Effector memory CD8-positive, alpha-beta T cell (primary cell): ENCODE measurements around the gene TMEM109.
"Not testable (repeated sequence)": the region's sequence is repeated elsewhere in the genome, so short reads cannot be mapped to it uniquely, and the experiment has no call there.

Experiments
- ATAC-seq: fragments of 150-1000 bp; cut with Tn5 transposase; replicated peaks from 2 replicates; pipeline ENCODE4 v1.10.0; 2021; ENCODE audit warnings: mild to moderate bottlenecking, moderate library complexity
- DNase-seq, 3 experiments: peaks; one replicate each; pipeline ENCODE4 v3.0.0; 2021
- H3K27ac Mint-ChIP-seq, 2 donors: one replicate each; pipeline ENCODE4 v1.8.0; 2022; ENCODE audit warnings: mild to moderate bottlenecking in 2 of 2, mixed read lengths in 2 of 2, moderate library complexity in 2 of 2
- H3K27me3 Mint-ChIP-seq, 2 donors: one replicate each; pipeline ENCODE4 v1.8.0; 2022; ENCODE audit warnings: mixed read lengths in 2 of 2
- H3K36me3 Mint-ChIP-seq: one replicate; pipeline ENCODE4 v1.8.0; 2022; ENCODE audit warnings: mild to moderate bottlenecking, moderate library complexity, mixed read lengths; ENCODE audit not compliant: insufficient read depth
- H3K4me1 Mint-ChIP-seq, 2 donors: one replicate each; pipeline ENCODE4 v1.8.0; 2022; ENCODE audit warnings: low read depth in 2 of 2, mixed read lengths in 2 of 2
- H3K4me3 Mint-ChIP-seq, 2 donors: one replicate each; pipeline ENCODE4 v1.8.0; 2022; ENCODE audit warnings: mild to moderate bottlenecking in 2 of 2, mixed read lengths in 2 of 2, moderate library complexity in 2 of 2
- H3K9me3 Mint-ChIP-seq, 2 donors: one replicate each; pipeline ENCODE4 v1.8.0; 2022; ENCODE audit warnings: mixed read lengths in 2 of 2

TMEM109 gene

DNA sequence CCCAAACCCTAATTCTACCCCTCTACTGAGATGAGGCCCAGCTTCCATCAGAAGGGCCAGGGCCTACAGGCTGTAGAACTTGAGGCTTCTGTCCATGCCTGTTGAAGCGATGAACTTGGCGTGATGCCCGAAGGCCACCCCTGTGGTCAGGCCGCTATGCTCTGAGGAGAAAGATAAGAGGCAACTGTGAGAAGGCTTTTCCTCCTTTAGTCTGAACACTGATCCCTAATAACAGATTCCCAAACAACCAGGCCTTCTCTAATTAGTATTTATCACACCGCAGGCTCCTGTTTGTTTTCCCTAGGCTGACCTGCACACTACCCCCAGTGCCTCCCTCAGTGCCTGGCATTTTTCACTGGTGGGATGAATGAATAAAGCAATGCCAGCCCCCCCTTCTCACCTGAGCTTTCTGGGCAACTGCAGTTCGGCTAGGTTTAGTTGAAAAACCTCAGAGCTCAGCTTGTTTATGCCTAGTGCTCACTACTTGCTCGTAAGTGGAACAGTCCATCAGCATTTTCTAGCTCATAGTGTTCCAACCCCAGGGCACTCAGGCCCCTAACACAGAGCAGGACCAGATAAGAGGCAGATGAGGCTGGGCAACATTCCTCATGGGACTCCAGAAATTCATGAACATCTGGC is 22.7 kb upstream of the TMEM109 start:
- Mint-ChIP-seq H3K9me3 (no peaks in the 10 kb centered on the region), H3K4me3 (no peak overlapping the region), H3K4me1 (peaks cover 0 to 4% of the 10 kb centered on the region in 2 donors), H3K27ac (no peak overlapping the region), H3K27me3 (no peaks in the 10 kb centered on the region), H3K36me3 (peaks cover 41% of the 10 kb centered on the region)
- DNase-seq, result no peak
- no peak for ATAC-seq

DNA sequence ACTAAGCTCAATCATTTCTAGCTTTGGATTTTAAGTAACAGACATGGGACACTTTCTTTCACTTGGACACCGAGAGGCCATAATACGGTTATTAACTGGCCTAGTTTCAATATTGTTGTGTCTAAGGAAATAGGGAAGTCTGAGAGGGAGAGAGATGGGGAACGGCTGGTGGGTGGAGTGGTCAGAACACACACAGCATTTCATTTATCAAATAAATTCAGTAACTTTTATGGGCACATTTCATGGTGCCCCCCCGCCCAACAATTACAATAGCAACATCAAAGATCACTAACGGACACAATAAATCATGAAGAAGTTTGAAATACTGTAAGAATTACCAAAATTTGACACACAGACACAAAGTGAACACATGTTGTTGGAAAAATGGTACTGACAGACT is 18.3 kb upstream of the TMEM109 start:
- H3K4me1 Mint-ChIP-seq, result peaks cover 3 to 4% of the 10 kb centered on the region in 2 donors
- DNase-seq (no peak), ATAC-seq (no peak)
- H3K4me3 Mint-ChIP-seq, result no peak overlapping the region
- no peaks in the 10 kb centered on the region for H3K9me3 Mint-ChIP-seq
- H3K27me3 Mint-ChIP-seq, result no peaks in the 10 kb centered on the region
- no peak overlapping the region for H3K27ac Mint-ChIP-seq
- H3K36me3 Mint-ChIP-seq, result peaks cover 78% of the 10 kb centered on the region

DNA sequence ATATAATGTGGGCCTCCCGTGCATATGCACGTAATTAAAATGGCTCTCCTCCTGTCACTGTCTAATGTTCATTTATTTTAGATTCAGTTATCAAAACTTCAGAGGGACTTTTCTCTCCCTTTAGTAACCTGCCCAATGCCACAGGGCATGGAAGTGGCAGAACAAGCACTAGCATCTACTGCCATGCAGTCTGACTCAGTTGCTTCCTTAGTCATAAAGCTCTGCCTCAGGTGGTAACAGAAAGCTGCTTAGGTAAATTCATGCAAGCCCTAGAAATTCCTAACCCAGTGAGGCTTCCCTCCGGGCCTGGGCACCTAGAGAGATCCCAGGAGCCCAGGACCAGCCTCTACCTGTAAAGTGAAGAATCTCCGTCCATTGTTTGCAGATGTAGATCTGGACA is 16.5 kb upstream of the TMEM109 start:
- H3K36me3 Mint-ChIP-seq, result peaks cover 81% of the 10 kb centered on the region
- DNase-seq (no peak), ATAC-seq (no peak)
- no peaks in the 10 kb centered on the region for H3K27me3 Mint-ChIP-seq
- no peak overlapping the region for H3K27ac Mint-ChIP-seq
- H3K4me1 Mint-ChIP-seq, result peaks cover 3% of the 10 kb centered on the region in 2 donors
- no peaks in the 10 kb centered on the region for H3K9me3 Mint-ChIP-seq
- peak overlapping the region in 1 of 2 donors; percentile 36 for H3K4me3 Mint-ChIP-seq

DNA sequence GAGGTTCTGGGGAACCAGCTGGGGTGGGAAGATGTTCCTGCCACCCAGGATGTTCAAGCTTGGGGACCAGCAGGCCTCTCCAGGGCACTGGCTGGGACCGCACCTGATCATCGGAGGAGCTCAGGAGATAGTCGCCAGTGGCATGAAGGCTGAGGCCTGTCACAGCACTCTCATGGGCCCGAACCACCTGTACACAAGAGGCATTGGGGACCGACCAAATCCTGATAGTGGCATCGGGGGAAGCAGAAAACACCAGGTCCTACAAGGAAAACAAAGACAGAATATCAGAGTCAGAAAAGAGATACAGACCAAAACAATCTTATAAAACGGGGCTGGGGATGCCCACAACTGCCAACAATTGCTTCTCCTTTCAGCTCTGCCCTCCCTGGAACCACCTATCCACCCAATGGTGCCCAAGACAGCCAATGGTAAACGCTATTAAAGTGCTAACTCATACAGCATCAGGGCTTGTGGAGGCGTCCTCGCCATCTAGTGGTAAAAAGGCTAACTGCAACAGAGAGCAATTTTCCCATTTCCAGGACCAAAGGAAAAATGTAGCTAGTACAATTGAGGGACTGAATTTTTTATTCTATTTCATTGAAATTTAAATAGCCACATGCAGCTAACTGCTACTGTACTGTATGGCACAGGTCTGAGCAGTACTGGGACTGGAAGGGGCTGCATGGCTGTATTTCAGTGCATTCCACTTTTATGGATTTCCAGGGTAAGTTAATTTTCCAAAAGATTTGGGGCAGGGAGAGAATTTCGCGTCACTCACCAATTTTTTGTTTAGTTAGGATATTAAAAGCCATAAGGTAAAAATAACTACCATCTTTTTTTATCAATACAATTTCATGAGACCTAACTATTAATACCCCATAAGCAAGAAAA is 14.7 kb upstream of the TMEM109 start:
- ATAC-seq, result peak; percentile 83
- DNase-seq, result peak in 1 of 3 experiments; percentile 35
- H3K27me3 Mint-ChIP-seq, result no peaks in the 10 kb centered on the region
- H3K27ac Mint-ChIP-seq, result no peak overlapping the region
- no peak overlapping the region for H3K4me3 Mint-ChIP-seq
- no peaks in the 10 kb centered on the region for H3K9me3 Mint-ChIP-seq
- peaks cover 74% of the 10 kb centered on the region for H3K36me3 Mint-ChIP-seq
- peaks cover 10 to 15% of the 10 kb centered on the region in 2 donors for H3K4me1 Mint-ChIP-seq

DNA sequence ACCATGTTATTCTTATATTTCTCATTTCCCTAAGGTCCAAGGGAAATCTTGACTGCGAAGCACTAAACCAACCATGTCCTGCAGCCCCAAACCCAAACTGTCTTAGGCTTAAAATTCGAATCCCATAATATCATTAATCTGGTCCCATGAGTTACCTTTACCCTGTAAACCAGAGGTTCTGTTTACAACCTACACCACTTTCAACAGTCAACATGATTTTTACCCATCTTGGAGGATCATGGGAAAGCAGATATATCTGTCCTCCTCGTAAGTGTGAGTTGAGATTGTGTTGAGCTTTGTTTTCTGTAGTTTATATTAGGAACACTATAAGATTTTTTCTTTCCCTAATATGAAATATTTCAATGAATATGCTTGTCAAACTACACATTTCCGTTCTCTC is 14.0 kb upstream of the TMEM109 start:
- H3K36me3 Mint-ChIP-seq, result peaks cover 71% of the 10 kb centered on the region
- ATAC-seq, result no peak
- no peaks in the 10 kb centered on the region for H3K9me3 Mint-ChIP-seq
- no peak for DNase-seq
- H3K4me1 Mint-ChIP-seq, result peaks cover 15 to 19% of the 10 kb centered on the region in 2 donors
- no peaks in the 10 kb centered on the region for H3K27me3 Mint-ChIP-seq
- no peak overlapping the region for H3K4me3 Mint-ChIP-seq
- no peak overlapping the region for H3K27ac Mint-ChIP-seq

DNA sequence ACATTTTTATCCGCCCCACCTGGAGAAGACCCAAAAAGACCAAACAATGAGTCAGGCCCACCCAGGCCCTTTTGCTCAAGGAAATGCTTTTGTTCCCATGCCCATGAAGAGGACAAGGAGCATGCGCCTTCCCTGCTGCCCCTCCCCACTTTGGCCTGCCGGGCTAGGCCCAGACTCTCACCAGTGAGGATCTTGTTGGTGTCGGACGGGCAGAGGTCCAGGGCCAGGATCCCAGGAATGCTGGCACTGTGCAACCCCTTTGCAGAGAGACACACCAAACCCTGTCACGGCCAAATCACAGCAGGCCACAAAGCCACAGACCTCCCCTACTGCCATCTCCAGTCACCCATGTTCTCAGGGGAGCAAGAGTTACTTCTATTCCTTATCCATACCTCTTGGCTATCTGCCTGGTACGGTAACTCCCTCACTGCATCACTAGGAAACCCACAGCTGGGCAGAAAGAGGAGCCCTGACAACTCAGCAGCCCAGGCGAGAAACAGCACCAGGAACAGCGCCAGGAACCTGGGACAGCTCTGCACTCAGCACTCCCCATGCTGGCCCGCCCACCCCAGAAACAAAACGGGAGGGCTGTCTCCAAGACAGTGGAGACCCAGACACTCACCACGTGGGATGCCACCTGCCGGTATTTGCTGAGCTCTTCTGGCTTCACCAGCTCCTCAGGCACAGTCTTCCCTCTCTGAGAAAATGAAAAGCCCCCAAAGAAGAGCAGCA is 13.1 kb upstream of the TMEM109 start:
- peaks cover 21 to 26% of the 10 kb centered on the region in 2 donors for H3K4me1 Mint-ChIP-seq
- no peak overlapping the region for H3K27ac Mint-ChIP-seq
- DNase-seq, result no peak
- ATAC-seq, result no peak
- no peaks in the 10 kb centered on the region for H3K9me3 Mint-ChIP-seq
- H3K36me3 Mint-ChIP-seq, result peaks cover 62% of the 10 kb centered on the region
- no peak overlapping the region for H3K4me3 Mint-ChIP-seq
- no peaks in the 10 kb centered on the region for H3K27me3 Mint-ChIP-seq

DNA sequence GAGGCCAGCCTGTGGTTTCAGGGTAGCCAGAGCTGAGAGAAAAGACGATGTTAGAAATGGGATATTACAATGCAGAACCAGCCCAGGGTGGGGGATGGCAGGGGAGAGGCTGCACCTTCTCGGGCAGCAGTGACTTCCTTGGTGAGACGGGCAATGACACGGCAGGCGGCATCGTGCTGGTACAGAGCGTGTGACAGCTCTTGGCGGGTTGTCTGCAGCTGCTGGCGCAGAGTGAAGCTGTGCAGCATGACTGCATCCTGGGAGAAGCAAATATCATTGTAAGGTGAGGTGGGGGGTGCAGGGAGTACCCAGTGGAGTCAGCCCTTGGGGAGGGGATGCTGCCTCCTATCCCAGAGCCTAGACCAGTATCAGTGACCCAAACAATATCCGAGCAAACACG is 11.3 kb upstream of the TMEM109 start:
- peaks cover 27 to 34% of the 10 kb centered on the region in 2 donors for H3K4me1 Mint-ChIP-seq
- ATAC-seq, result no peak
- H3K36me3 Mint-ChIP-seq, result peaks cover 52% of the 10 kb centered on the region
- H3K4me3 Mint-ChIP-seq, result no peak overlapping the region
- H3K27ac Mint-ChIP-seq, result peak overlapping the region in 1 of 2 donors; percentile 60
- H3K27me3 Mint-ChIP-seq, result no peaks in the 10 kb centered on the region
- no peaks in the 10 kb centered on the region for H3K9me3 Mint-ChIP-seq
- no peak for DNase-seq

DNA sequence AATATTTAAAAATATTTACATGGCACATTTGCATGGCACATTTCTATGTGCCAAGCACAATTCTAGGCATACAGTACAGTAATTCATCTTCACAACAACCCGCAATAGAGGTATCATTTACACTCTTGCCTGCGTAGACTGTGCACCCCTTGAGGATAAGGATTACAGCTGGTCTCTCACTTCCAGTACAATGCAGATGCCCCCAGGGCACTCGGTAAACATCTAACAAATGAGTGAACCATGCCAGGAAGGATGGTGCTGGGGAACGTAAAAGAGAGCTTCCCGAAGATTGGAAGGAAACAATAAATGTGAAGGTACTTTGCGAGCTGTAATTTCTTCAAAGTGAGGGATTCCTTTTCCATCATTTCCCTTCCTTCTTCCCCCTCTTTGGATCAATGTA is 8.9 kb upstream of the TMEM109 start:
- Mint-ChIP-seq H3K36me3 (peaks cover 29% of the 10 kb centered on the region), H3K4me3 (peak overlapping the region; percentile 93 to 95), H3K9me3 (no peaks in the 10 kb centered on the region), H3K27me3 (no peaks in the 10 kb centered on the region), H3K4me1 (peaks cover 28 to 34% of the 10 kb centered on the region in 2 donors), H3K27ac (peak overlapping the region; percentile 93)
- no peak for DNase-seq
- ATAC-seq, result no peak

DNA sequence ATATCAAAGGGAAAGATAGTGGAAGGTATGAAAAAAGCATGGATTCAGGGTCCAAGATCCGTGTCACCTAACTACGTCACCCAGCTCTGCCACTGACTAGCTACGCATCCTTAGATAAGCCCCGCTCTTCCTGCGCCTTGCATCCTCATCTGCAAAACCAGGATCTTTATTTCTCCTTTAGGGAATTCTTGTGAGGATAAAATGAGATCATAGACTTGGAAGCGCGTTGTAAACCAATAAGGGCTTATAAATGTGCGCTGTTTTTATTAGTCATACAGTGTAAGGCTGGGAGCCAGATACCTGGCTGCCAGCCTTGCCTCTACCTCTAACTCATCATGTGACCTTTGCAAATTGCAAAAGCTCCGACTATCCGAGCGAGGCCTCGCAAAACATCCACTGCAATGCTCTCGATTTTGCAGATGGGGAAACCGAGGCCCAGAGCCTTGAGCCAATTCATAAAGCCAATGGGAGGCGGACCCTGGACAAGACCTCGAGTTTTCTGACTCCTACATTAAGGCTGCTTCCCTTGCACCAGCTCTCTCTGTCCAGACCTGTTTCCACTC is 8.3 kb upstream of the TMEM109 start:
- H3K4me3 Mint-ChIP-seq, result peak overlapping the region; percentile 93 to 95
- peaks cover 28 to 35% of the 10 kb centered on the region in 2 donors for H3K4me1 Mint-ChIP-seq
- peak overlapping the region; percentile 93 for H3K27ac Mint-ChIP-seq
- ATAC-seq (no peak), DNase-seq (no peak)
- H3K36me3 Mint-ChIP-seq, result peaks cover 24% of the 10 kb centered on the region
- no peaks in the 10 kb centered on the region for H3K9me3 Mint-ChIP-seq
- H3K27me3 Mint-ChIP-seq, result no peaks in the 10 kb centered on the region

DNA sequence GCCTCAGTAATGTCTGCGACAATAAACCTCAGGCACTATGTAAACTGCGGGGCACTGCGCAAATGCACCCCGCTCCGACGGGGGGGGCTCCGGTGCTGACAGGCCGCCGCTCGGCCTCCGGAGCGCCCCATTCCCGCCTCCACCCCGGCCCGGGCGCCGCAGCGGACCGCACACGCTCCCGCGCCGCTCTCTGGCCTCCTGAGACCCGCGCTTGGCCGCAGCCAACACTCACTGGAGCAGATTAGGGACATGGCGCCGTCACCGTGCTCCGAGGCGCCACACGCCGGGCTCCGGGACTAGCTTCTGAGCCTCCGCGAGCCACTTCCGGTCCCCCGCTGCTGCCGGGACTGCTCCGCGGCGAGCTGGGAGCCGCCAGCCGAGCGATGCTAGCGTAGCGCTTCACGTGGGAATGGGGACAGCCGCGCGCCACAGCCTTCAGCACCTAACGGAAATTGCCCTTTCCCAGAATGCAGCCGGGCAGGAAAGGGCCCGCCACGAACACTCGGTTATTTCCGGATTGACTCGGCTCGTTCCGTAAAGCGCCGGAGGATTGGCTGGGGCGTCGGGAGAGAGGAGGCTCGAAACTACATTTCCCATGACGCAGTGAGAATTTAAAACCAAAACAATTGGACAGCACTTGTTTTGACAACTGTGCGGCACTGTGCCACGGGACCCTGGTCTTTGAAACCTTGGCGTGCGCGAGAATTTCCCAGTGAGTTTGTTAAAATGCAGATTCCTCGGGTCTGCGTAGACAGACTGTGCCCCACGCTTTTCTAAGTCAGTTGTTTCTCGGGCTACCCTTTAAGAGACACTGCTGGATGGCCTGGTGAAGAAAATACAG is 7.6 kb upstream of the TMEM109 start, which contains the start of gene PRPF19:
Gene PRPF19 (minus strand): TSS at position 454 of the 841 bp plus-strand sequence. CDS start 203 bp downstream, at position 251.
- ATAC-seq (peak; percentile 88), DNase-seq (peak; percentile 100)
- H3K27ac Mint-ChIP-seq, result peak within 1 kb of the TSS; percentile 93
- peaks cover 29 to 41% of the 10 kb centered on the region in 2 donors for H3K4me1 Mint-ChIP-seq
- no peaks in the 10 kb centered on the region for H3K9me3 Mint-ChIP-seq
- no peaks in the 10 kb centered on the region for H3K27me3 Mint-ChIP-seq
- peak within 1 kb of the TSS; percentile 93 to 95 for H3K4me3 Mint-ChIP-seq
- peaks cover 18% of the 10 kb centered on the region for H3K36me3 Mint-ChIP-seq

DNA sequence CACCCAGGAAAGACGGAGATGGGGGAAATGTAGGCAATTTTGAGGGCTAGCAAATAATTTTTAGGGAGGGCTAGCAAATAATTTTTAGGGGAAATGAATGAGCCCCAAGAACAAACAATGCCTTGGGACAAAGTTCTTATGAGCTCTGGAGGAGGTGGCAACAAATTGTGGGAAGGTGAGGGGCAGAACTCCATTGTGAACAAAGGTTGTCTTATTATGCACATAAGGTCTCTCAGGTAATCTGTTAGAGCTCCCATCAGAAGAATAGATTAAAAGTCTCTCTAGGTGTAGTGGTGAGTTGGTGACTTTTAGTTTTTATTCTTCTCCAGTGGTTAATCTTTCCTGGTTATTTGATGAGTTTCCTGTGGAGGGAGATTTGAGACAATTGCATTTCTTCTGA is 5.2 kb upstream of the TMEM109 start:
- ATAC-seq (no peak), DNase-seq (no peak)
- Mint-ChIP-seq H3K4me3 (no peak overlapping the region), H3K27ac (no peak overlapping the region), H3K4me1 (peaks cover 40 to 54% of the 10 kb centered on the region in 2 donors), H3K27me3 (no peaks in the 10 kb centered on the region), H3K9me3 (no peaks in the 10 kb centered on the region), H3K36me3 (peaks cover 13% of the 10 kb centered on the region)

DNA sequence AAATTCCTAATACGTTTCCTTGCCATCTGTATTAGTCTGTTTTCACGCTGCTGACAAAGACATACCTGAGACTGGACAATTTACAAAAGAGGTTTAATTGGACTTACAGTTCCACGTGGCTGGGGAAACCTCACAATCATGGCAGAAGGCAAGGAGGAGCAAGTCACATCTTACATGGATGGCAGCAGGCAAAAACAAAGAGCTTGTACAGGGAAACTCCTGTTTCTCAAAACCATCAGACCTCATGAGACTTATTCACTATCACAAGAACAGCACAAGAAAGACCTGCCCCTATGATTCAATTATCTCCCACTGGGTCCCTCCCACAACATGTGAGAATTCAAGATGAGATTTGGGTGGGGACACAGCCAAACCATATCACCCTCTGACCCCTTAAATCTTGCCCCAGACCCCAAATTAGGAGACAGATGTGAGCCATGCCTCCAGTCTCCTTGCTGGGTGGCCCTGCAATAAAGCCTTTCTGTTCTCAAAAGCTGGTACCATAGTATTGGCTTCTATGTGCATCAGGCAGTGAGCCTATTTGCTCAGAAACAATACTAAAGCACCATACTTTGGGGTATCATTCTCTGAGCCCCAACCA is 4.2 kb upstream of the TMEM109 start:
- H3K9me3 Mint-ChIP-seq, ATAC-seq, H3K4me3 Mint-ChIP-seq, DNase-seq, H3K27me3 Mint-ChIP-seq: not testable (repeated sequence)
- H3K36me3 Mint-ChIP-seq, result peaks cover 15% of the 10 kb centered on the region
- H3K4me1 Mint-ChIP-seq, result peaks cover 40 to 51% of the 10 kb centered on the region in 2 donors
- peak overlapping the region in 1 of 2 donors; percentile 28 for H3K27ac Mint-ChIP-seq
